Parathyroid adenoma (tissue), 2 donors: Measurements from ENCODE around the gene LLPH.
A peak's percentile ranks its signal among the peaks of the same experiment; 100 is the strongest.

Experiments
- H2AFZ ChIP-seq: fragments of 300-600 bp; sonication (generic); one replicate; pipeline ENCODE4 v1.7.0; 2017; ENCODE audit warnings: antibody characterized with exemption, mild to moderate bottlenecking
- H3K27ac ChIP-seq: fragments of 300-600 bp; sonication (generic); one replicate; pipeline ENCODE4 v1.7.0; 2017
- H3K27me3 ChIP-seq: fragments of 300-600 bp; sonication (generic); one replicate; pipeline ENCODE4 v1.7.0; 2017; ENCODE audit warnings: low read length; ENCODE audit not compliant: control insufficient read depth, insufficient read depth
- H3K36me3 ChIP-seq: fragments of 300-600 bp; sonication (generic); one replicate; pipeline ENCODE4 v1.7.0; 2017; ENCODE audit warnings: low read length; ENCODE audit not compliant: control insufficient read depth, insufficient read depth
- H3K4me1 ChIP-seq: fragments of 300-600 bp; sonication (generic); one replicate; pipeline ENCODE4 v1.7.0; 2017; ENCODE audit warnings: control low read depth
- H3K4me2 ChIP-seq: fragments of 300-600 bp; sonication (generic); one replicate; pipeline ENCODE4 v1.7.0; 2017; ENCODE audit warnings: low read length
- H3K4me3 ChIP-seq: fragments of 300-600 bp; sonication (generic); one replicate; pipeline ENCODE4 v1.7.0; 2017; ENCODE audit warnings: low read depth, low read length
- H3K79me2 ChIP-seq: fragments of 300-600 bp; sonication (generic); one replicate; pipeline ENCODE4 v1.7.0; 2017; ENCODE audit warnings: control low read depth
- H3K9ac ChIP-seq: fragments of 300-600 bp; sonication (generic); one replicate; pipeline ENCODE4 v1.7.0; 2017; ENCODE audit warnings: mild to moderate bottlenecking
- H3K9me3 ChIP-seq: fragments of 300-600 bp; sonication (generic); one replicate; pipeline ENCODE4 v1.7.0; 2017; ENCODE audit warnings: low read length; ENCODE audit not compliant: control insufficient read depth
- CTCF ChIP-seq: fragments of 300-600 bp; sonication (generic); IDR thresholded peaks from one replicate; pipeline ENCODE4 v1.7.0; 2017; ENCODE audit warnings: antibody characterized with exemption, mild to moderate bottlenecking
- donor health status: primary hyperparathyroidism.

Gene LLPH

GRCh38 chr12:66139328-66139727 lies 8.8 kb upstream of the LLPH start:
- no peak overlapping the region for H3K9ac ChIP-seq
- no peak overlapping the region for H3K4me2 ChIP-seq
- H3K4me1 ChIP-seq, result no peaks in the 10 kb centered on the region
- no peak overlapping the region for H3K4me3 ChIP-seq
- H3K36me3 ChIP-seq, result no peaks in the 10 kb centered on the region
- no peak overlapping the region for H3K27ac ChIP-seq
- no peaks in the 10 kb centered on the region for H3K27me3 ChIP-seq
- no peaks in the 10 kb centered on the region for H3K79me2 ChIP-seq
- no peaks in the 10 kb centered on the region for H3K9me3 ChIP-seq
- no peak for TF ChIP-seq CTCF
- H2AFZ ChIP-seq, result no peak overlapping the region

DNA sequence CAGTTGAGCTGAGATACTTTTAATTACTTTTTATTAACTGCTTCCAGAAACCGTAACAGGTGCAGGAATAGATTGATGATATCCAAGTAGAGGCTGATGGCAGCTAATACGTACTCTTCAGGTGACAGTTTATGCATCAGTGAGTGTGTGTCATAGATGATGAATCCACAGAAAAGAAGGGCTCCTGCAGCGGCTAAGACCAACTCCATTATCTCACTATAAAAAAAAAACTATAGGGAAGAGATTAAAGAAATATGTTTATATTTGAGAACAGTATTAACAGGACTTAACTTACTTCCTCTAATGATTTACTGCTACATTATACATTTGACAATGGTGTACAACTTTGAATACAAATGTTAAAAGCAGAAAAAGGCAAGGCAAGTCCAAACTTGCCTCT lies 7.4 kb upstream of the LLPH start:
- Histone ChIP-seq H3K79me2 (no peaks in the 10 kb centered on the region), H2AFZ (no peak overlapping the region), H3K4me3 (no peak overlapping the region), H3K36me3 (no peaks in the 10 kb centered on the region), H3K4me2 (no peak overlapping the region), H3K27me3 (no peaks in the 10 kb centered on the region), H3K27ac (no peak overlapping the region), H3K4me1 (no peaks in the 10 kb centered on the region), H3K9ac (no peak overlapping the region), H3K9me3 (no peaks in the 10 kb centered on the region)
- no peak for TF ChIP-seq CTCF

- Histone ChIP-seq H3K27ac (no peak overlapping the region), H3K9me3 (no peaks in the 10 kb centered on the region), H3K4me3 (no peak overlapping the region), H3K9ac (no peak overlapping the region), H3K36me3 (no peaks in the 10 kb centered on the region), H3K4me1 (peaks cover 3% of the 10 kb centered on the region), H3K27me3 (no peaks in the 10 kb centered on the region), H3K4me2 (no peak overlapping the region), H3K79me2 (peaks cover 3% of the 10 kb centered on the region), H2AFZ (no peak overlapping the region)
- TF ChIP-seq CTCF, result no peak
These were observed 1.9 kb upstream of the LLPH start for GRCh38 chr12:66132408-66132807.

- peak overlapping the region; percentile 92 for H3K4me3 ChIP-seq
- peaks cover 3% of the 10 kb centered on the region for H3K4me1 ChIP-seq
- no peak overlapping the region for H3K9ac ChIP-seq
- peak overlapping the region; percentile 97 for H3K4me2 ChIP-seq
- peaks cover 3% of the 10 kb centered on the region for H3K79me2 ChIP-seq
- H3K36me3 ChIP-seq, result no peaks in the 10 kb centered on the region
- H3K27ac ChIP-seq, result peak overlapping the region; percentile 44
- H2AFZ ChIP-seq, result peak overlapping the region; percentile 81
- no peaks in the 10 kb centered on the region for H3K9me3 ChIP-seq
- no peaks in the 10 kb centered on the region for H3K27me3 ChIP-seq
- TF ChIP-seq CTCF, result no peak
These were observed 628 bp upstream of the LLPH start for GRCh38 chr12:66131067-66131688.

DNA sequence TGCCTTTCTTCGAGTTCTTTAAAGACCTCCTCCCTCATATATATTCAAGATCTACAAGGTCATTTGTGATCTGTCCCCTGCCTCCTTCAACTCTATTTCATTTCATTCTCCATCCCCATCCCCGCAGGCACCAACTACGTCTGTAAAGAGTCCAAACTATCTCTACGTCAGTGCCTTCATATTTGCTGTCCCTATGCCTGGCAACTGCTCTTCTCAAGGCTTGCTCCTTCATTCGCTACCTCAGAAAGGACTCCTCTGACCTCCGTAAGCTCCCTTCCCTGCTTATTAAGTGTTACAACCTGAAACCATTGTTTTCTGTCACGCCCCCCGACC lies 650 bp downstream of the LLPH start:
- Histone ChIP-seq H3K4me3 (peak overlapping the region; percentile 92), H2AFZ (peak overlapping the region; percentile 81), H3K9ac (no peak overlapping the region), H3K79me2 (peaks cover 3% of the 10 kb centered on the region), H3K4me1 (peaks cover 3% of the 10 kb centered on the region), H3K27me3 (no peaks in the 10 kb centered on the region), H3K36me3 (no peaks in the 10 kb centered on the region), H3K27ac (no peak overlapping the region), H3K9me3 (no peaks in the 10 kb centered on the region), H3K4me2 (peak overlapping the region; percentile 97)
- no peak for TF ChIP-seq CTCF
